ENCODE results near the gene PLXNA2.

Gene PLXNA2

GRCh38 chr1:208078752-208079151 is 165.4 kb downstream of the PLXNA2 start:
- peak in 11 of 56 donors; percentile 9 to 43 (median 25) for DNase-seq

- peak in 15 of 56 donors; percentile 11 to 50 (median 22) for DNase-seq
Measured at GRCh38 chr1:208077232-208078075, 166.7 kb downstream of the PLXNA2 start.

- no peak for DNase-seq
Measured at GRCh38 chr1:208074353-208074752, 169.8 kb downstream of the PLXNA2 start.

GRCh38 chr1:208071435-208072031 is 172.7 kb downstream of the PLXNA2 start:
- no peak for DNase-seq

GRCh38 chr1:208069908-208070307 is 174.3 kb downstream of the PLXNA2 start:
- no peak for DNase-seq

- DNase-seq, result no peak
Measured at GRCh38 chr1:208069317-208069716, 174.9 kb downstream of the PLXNA2 start.

- DNase-seq, result no peak
Measured at GRCh38 chr1:208068908-208069307, 175.3 kb downstream of the PLXNA2 start.

- no peak for DNase-seq
Measured at GRCh38 chr1:208068407-208068806, 175.8 kb downstream of the PLXNA2 start.

GRCh38 chr1:208066583-208066982 is 177.6 kb downstream of the PLXNA2 start:
- DNase-seq, result no peak

GRCh38 chr1:208065862-208066261 is 178.3 kb downstream of the PLXNA2 start:
- DNase-seq, result peak in 23 of 56 donors; percentile 8 to 69 (median 33)

- no peak for DNase-seq
Measured at GRCh38 chr1:208061632-208062031, 182.6 kb downstream of the PLXNA2 start.

- DNase-seq, result no peak
Measured at GRCh38 chr1:208061118-208061517, 183.1 kb downstream of the PLXNA2 start.

- DNase-seq, result no peak
Measured at GRCh38 chr1:208060215-208060869, 183.8 kb downstream of the PLXNA2 start.

GRCh38 chr1:208059409-208060001 is 184.7 kb downstream of the PLXNA2 start:
- DNase-seq, result no peak

GRCh38 chr1:208058756-208059155 is 185.4 kb downstream of the PLXNA2 start:
- DNase-seq, result no peak

- DNase-seq, result no peak
Measured at GRCh38 chr1:208058267-208058666, 185.9 kb downstream of the PLXNA2 start.

- DNase-seq, result no peak
Measured at GRCh38 chr1:208057056-208057455, 187.1 kb downstream of the PLXNA2 start.

GRCh38 chr1:208055535-208055934 is 188.6 kb downstream of the PLXNA2 start:
- DNase-seq, result no peak

GRCh38 chr1:208054911-208055379 is 189.2 kb downstream of the PLXNA2 start:
- DNase-seq, result no peak

GRCh38 chr1:208054485-208054884 is 189.7 kb downstream of the PLXNA2 start:
- no peak for DNase-seq

GRCh38 chr1:208053661-208054060 is 190.5 kb downstream of the PLXNA2 start:
- no peak for DNase-seq

- no peak for DNase-seq
Measured at GRCh38 chr1:208052926-208053407, 191.2 kb downstream of the PLXNA2 start.

Measured in nucleus accumbens (tissue), 56 donors.